SH-SY5Y (cell line): ENCODE results near the gene ZNF8.

Experiments
- GATA2 ChIP-seq: IDR thresholded peaks from 2 replicates; pipeline ENCODE4 v1.6.1; 2011; ENCODE audit warnings: mild to moderate bottlenecking, low read depth, low read length
- GATA3 ChIP-seq: IDR thresholded peaks from 2 replicates; pipeline ENCODE4 v1.6.1; 2011; ENCODE audit warnings: low read depth, mild to moderate bottlenecking, low read length, moderate library complexity

The ZNF8 gene

GRCh38 chr19:58338336-58338735, 59.6 kb downstream of the ZNF8 start:
- no peak for TF ChIP-seq GATA2
- TF ChIP-seq GATA3: no peak

- TF ChIP-seq GATA2 (no peak), GATA3 (no peak)
Observed at GRCh38 chr19:58338825-58339558, 60.2 kb downstream of the ZNF8 start.

DNA sequence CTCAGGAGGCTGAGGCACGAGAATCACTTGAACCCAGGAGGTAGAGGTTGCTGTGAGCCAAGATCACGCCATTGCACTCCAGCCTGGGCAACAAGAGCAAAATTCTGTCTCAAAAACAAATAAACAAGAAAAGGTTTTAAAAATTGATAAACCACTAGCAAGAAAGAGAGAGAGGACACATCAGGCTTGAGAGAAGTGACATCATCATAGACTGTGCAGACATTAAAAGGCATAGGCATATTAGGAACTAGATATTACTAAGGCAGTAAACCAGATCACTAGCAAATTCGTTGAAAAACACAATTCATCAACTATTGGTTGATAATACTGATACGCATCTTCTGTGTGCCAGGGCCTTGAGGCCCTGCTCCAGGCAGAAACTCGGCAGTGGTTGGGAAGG, 66.8 kb downstream of the ZNF8 start:
- no peak for TF ChIP-seq GATA3
- no peak for TF ChIP-seq GATA2

DNA sequence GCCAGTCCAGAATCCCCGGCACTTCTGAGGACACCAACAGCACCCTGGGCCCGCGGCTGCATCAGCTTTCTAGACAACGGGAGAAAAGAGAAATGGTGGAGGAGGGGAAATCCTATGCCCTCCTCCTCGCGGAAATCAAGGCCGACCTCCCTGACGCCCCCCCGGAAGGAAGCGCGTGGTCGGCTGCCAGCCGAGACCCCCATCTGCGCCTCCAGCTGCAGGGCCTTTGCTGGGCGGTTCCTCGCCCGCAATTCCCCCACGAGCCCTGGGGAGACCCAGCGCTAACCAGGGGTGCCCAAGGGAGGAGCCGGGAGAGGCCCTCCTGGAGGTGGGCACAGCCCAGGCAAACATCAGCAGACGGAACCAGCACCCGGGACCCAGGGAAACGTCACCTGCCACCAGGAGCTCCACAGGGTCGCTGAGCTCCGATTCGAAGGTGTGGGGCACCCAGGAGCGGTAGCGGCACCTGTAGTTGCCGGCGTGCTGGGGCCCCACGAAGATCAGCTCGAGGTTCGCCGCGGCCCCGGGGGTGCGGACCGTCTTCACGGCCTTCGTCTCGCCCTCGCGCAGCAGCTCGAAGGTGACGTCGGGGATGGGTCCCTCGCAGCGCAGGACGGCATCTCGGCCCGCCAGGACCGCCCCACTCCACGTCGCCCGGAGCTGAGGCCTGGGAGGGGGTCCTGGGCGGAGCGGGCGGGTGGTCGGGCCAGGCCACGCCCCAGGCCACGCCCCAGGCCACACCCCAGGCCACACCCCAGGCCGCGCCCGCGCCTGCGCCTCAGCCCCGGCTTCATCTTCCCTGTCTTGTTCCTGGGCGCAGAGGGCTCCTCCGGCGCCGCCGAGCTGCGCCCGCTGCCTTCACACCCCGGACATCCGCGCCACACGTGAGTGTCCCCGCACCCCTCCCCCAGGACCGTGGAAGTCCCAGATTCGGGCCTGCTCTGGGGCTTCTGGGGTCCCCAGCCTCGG, 68.5 kb downstream of the ZNF8 start:
- TF ChIP-seq GATA3 (no peak), GATA2 (no peak)

GRCh38 chr19:58349590-58349989, 70.8 kb downstream of the ZNF8 start:
- TF ChIP-seq GATA2 (no peak), GATA3 (no peak)

DNA sequence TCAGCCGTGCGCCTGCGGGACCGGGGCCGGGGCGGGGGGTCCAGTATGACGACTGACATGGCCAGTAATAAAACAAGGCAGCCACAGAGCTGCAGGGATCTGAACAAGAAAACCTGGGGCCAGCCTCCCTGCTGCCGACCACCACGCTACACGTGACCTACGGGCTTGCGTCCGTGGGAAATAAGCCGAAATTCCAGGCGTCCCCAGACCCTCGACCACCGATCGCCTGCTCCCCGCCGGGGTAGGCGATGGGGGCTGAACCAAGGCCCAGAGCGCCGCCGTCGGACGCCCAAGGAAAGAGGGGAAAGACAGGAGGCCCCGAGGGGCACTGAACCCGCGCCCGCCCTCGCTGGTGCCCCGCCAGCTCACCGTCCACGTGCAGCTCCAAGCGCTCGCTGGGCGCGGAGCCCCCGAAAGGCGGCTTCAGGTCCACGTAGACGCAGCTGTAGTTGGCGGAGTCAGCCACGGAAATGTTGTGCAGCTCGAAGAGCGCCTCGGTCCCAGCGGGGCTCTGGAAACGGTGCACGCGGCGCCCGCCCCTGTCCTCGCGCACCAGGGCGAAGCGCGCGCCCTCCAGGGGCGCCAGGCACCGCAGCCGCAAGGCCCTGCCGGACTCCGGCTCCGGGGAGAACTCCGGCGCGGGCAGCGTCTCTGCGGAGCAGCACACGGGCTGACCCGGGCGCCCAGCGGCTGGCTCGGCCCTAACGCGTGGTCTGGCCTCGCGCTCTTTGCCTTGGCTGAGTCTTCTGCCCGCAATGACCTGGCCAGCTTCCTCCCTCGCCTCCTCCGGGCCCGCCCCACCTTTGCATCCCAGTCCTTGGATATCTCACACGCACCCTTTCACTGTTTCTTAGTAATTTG, 71.5 kb downstream of the ZNF8 start:
- no peak for TF ChIP-seq GATA2
- TF ChIP-seq GATA3: no peak

DNA sequence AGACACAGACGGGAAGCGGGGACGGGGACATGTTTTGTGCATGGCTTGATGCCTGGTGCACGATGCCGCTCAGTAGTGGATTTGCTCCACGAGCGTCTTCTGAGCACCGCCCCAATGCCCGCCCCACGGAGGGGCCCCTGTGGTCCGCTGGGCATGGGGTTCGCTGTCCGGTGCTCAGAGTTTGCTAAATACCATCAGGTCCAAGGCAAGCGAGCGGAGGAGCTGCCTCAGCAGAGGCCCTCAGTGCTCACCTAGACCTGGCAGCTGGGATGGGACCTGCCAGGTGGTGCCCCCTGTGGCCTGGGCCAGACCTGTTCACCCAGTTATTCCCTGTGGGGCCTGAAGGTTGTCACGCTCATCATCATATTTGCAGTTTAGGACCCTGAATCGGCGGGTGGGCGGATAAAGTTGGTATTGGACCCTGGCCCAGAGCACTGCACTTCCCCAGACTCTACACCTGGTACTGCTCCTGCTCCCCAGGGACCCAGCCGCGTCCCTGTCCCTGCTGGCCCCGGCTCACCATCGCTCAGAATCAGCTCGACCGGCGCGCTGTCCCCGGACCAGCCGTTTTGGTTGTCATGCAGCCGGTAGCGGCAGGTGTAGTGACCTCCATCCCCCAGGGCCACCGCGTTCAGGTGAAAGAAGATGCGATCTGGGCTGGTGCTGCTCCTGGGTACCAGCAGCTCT, 72.3 kb downstream of the ZNF8 start:
- no peak for TF ChIP-seq GATA2

DNA sequence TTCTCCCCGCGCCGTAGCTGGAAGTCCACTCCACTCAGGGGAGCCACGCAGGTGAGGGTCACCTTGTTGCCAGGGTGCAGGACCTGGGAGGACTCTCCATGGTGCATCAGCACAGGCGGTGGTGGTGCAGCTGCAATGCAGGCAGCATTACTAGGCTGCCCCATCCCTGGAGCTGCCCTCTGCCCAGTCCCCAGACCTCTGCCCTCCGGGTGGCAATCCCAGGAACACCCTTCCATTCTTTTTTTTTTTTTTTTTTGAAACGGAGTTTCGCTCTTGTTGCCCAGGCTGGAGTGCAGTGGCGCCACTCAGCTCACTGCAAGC, 72.8 kb downstream of the ZNF8 start:
- TF ChIP-seq GATA2 (no peak), GATA3 (no peak)

DNA sequence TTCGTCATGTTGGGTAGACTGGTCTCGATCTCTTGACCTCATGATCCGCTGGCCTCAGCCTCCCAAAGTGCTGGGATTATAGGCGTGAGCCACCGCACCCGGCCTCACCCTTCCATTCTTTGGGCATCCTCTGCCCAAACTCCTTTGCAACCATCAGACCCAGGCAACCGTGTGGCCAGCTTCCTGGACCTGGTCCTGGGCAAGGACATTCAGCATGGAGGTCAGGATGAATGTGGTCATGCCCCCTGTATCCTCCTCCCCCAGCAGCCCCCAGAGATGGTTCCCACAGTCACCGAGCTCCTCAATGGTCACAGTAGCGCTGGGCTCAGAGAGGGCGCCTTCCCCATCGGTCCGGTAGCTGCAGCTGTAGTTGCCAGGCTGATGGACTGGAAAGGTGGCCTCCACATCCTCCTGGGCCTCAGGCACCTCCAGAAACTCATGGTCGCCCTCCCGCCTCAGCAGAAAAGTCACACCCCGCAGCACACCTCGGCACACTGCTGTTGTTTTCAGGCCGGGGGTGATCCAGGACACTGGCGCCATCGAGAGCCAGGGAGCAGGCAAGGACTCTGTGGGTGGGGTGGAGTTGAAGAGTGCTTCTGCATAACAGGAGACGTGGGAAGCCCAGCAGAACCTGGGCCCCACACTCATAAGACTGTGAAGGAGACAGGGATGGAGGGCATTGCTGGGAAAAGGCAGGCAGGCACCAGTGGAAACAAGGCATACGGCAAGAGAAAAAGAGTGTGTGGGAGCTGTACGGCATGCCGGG, 73.4 kb downstream of the ZNF8 start:
- TF ChIP-seq GATA2 (no peak), GATA3 (no peak)
